ENCODE results near the gene TAOK1. TPM values are rescaled to one million over a fixed set of nuclear protein-coding genes. Genes with fewer than 3 reads are reported as not detected.

TAOK1 gene
- total RNA-seq, 1 donor from 2014 or later, result 32.1 TPM

- Histone ChIP-seq H3K27me3 (ENCODE audit: control insufficient read depth, insufficient read depth, low read length) (no peaks in the 10 kb centered on the region), H3K4me3 (ENCODE audit: low read depth, low read length) (no peak overlapping the region), H3K36me3 (ENCODE audit: control insufficient read depth, insufficient read depth, low read length) (no peaks in the 10 kb centered on the region)
- FAIRE-seq (no peak), DNase-seq (ENCODE audit: low read depth) (peak; percentile 81)
- TF ChIP-seq, protein P1, sequence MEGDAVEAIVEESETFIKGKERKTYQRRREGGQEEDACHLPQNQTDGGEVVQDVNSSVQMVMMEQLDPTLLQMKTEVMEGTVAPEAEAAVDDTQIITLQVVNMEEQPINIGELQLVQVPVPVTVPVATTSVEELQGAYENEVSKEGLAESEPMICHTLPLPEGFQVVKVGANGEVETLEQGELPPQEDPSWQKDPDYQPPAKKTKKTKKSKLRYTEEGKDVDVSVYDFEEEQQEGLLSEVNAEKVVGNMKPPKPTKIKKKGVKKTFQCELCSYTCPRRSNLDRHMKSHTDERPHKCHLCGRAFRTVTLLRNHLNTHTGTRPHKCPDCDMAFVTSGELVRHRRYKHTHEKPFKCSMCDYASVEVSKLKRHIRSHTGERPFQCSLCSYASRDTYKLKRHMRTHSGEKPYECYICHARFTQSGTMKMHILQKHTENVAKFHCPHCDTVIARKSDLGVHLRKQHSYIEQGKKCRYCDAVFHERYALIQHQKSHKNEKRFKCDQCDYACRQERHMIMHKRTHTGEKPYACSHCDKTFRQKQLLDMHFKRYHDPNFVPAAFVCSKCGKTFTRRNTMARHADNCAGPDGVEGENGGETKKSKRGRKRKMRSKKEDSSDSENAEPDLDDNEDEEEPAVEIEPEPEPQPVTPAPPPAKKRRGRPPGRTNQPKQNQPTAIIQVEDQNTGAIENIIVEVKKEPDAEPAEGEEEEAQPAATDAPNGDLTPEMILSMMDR (IDR thresholded peaks at IDR 0.05; ENCODE audit: insufficient read depth, low read length, severe bottlenecking), result peak; percentile 13
These were observed 5.3 kb upstream of the TAOK1 start for GRCh38 chr17:29384901-29385300.

DNA sequence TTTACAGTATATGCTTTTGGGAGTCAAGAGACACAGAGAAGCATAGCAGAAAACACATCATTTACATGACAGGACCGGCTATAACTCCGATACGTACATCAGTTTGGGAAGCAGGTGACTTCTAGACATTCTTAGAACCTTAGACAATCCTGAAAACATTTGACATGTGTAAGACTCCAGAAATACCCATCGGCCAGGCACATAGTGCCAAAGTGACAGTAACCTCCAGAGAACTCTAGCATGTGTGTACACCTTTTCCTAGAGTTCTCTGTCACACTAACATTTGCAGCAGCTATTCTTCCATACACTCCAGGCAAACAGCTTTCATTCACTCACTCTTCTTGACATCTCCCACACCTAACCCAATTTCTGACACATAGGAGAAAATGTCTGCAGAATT lies 3.4 kb upstream of the TAOK1 start:
- H3K36me3 ChIP-seq (ENCODE audit: control insufficient read depth, insufficient read depth, low read length), result no peaks in the 10 kb centered on the region
- H3K27me3 ChIP-seq (ENCODE audit: control insufficient read depth, insufficient read depth, low read length), result no peaks in the 10 kb centered on the region
- FAIRE-seq, result no peak
- no peak overlapping the region for H3K4me3 ChIP-seq (ENCODE audit: low read depth, low read length)
- DNase-seq (ENCODE audit: low read depth), result no peak
- TF ChIP-seq, protein P1 (IDR thresholded peaks at IDR 0.05; ENCODE audit: insufficient read depth, low read length, severe bottlenecking), result no peak

- Histone ChIP-seq H3K27me3 (ENCODE audit: control insufficient read depth, insufficient read depth, low read length) (no peaks in the 10 kb centered on the region), H3K4me3 (ENCODE audit: low read depth, low read length) (no peak overlapping the region), H3K36me3 (ENCODE audit: control insufficient read depth, insufficient read depth, low read length) (no peaks in the 10 kb centered on the region)
- FAIRE-seq (no peak), DNase-seq (ENCODE audit: low read depth) (no peak)
- TF ChIP-seq, protein P1 (IDR thresholded peaks at IDR 0.05; ENCODE audit: insufficient read depth, low read length, severe bottlenecking), result no peak
These were observed 1.2 kb upstream of the TAOK1 start for GRCh38 chr17:29388937-29389336.

- FAIRE-seq, result no peak
- Histone ChIP-seq H3K4me3 (ENCODE audit: low read depth, low read length) (peak overlapping the region; percentile 55), H3K36me3 (ENCODE audit: control insufficient read depth, insufficient read depth, low read length) (no peaks in the 10 kb centered on the region), H3K27me3 (ENCODE audit: control insufficient read depth, insufficient read depth, low read length) (no peaks in the 10 kb centered on the region)
- peak; percentile 28 for DNase-seq (ENCODE audit: low read depth)
- TF ChIP-seq, protein P1 (IDR thresholded peaks at IDR 0.05; ENCODE audit: insufficient read depth, low read length, severe bottlenecking), result no peak
These were observed 878 bp downstream of the TAOK1 start for GRCh38 chr17:29390851-29391631.

DNA sequence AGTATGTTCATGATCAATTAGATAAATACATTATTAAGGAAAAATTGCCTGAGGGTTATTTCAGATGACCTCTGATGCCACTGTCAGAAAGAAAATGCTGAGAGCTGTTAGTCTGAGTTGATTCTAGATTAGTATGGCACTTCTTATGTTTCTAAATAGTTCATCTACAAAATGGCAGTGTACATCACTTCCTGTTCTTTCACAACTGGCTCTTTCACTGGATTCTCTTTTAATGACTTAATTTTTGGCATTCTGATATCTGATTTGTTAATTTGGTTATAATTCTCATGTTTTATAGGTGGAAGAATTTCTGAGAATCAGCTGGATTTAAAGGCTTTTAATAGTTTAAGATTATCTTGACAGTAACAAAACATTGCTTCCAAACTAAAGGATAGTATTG lies 3.3 kb downstream of the TAOK1 start:
- TF ChIP-seq, protein P1 (IDR thresholded peaks at IDR 0.05; ENCODE audit: insufficient read depth, low read length, severe bottlenecking), result no peak
- Histone ChIP-seq H3K4me3 (ENCODE audit: low read depth, low read length) (no peak overlapping the region), H3K36me3 (ENCODE audit: control insufficient read depth, insufficient read depth, low read length) (no peaks in the 10 kb centered on the region), H3K27me3 (ENCODE audit: control insufficient read depth, insufficient read depth, low read length) (no peaks in the 10 kb centered on the region)
- no peak for FAIRE-seq
- DNase-seq (ENCODE audit: low read depth), result peak; percentile 35

DNA sequence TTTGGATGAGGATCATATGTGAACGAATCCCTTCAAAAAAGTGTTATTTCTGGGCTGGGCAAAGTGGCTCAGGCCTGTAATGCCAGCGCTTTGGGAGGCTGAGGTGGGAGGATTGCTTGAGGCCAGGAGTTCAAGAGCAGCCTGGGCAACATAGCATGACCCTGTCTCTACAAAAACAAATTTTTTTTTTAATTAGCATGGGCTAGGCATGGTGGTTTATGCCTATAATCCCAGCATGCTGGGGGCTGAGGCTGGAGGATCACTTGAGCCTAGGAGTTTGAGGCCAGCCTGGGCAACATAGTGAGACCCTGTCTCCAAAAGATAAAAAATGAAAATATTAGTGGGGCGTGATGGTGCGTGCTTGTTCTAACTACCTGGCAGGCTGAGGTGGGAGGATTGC lies 4.6 kb downstream of the TAOK1 start:
- DNase-seq (ENCODE audit: low read depth) (no peak), FAIRE-seq (no peak)
- Histone ChIP-seq H3K4me3 (ENCODE audit: low read depth, low read length) (no peak overlapping the region), H3K27me3 (ENCODE audit: control insufficient read depth, insufficient read depth, low read length) (no peaks in the 10 kb centered on the region), H3K36me3 (ENCODE audit: control insufficient read depth, insufficient read depth, low read length) (no peaks in the 10 kb centered on the region)
- TF ChIP-seq, protein P1 (IDR thresholded peaks at IDR 0.05; ENCODE audit: insufficient read depth, low read length, severe bottlenecking), result no peak

Data from bronchial epithelial cell (primary cell).